GM21825 (cell line): ENCODE measurements around the gene GNE.
"Not testable (repeated sequence)": the region's sequence is repeated elsewhere in the genome, so short reads cannot be mapped to it uniquely, and the experiment has no call there.

Experiments
- ATAC-seq: cut with Tn5 transposase; IDR thresholded peaks from one replicate; pipeline ENCODE4 v1.9.1; 2021; ENCODE audit warnings: mild to moderate bottlenecking, moderate library complexity; ENCODE audit not compliant: unreplicated experiment

Gene GNE

GRCh38 chr9:36275060-36275459 lies 16.8 kb upstream of the GNE start:
- ATAC-seq = no peak

- ATAC-seq = not testable (repeated sequence)
Measured at GRCh38 chr9:36273354-36273753, 15.1 kb upstream of the GNE start.

- no peak for ATAC-seq
Measured at GRCh38 chr9:36268007-36268427, 9.8 kb upstream of the GNE start.

GRCh38 chr9:36264896-36265295 lies 6.6 kb upstream of the GNE start:
- no peak for ATAC-seq

- no peak for ATAC-seq
Measured at GRCh38 chr9:36263683-36264082, 5.4 kb upstream of the GNE start.

- no peak for ATAC-seq
Measured at GRCh38 chr9:36258996-36259533, 817 bp upstream of the GNE start.

- no peak for ATAC-seq
Measured at GRCh38 chr9:36251428-36251827, 6.8 kb downstream of the GNE start.

GRCh38 chr9:36250079-36250478 lies 8.2 kb downstream of the GNE start:
- no peak for ATAC-seq

GRCh38 chr9:36249189-36249588 lies 9.1 kb downstream of the GNE start:
- no peak for ATAC-seq

- not testable (repeated sequence) for ATAC-seq
Measured at GRCh38 chr9:36248061-36248460, 10.2 kb downstream of the GNE start.

GRCh38 chr9:36247356-36247755 lies 10.9 kb downstream of the GNE start:
- no peak for ATAC-seq

GRCh38 chr9:36245906-36246305 lies 12.3 kb downstream of the GNE start:
- no peak for ATAC-seq

- ATAC-seq = not testable (repeated sequence)
Measured at GRCh38 chr9:36239675-36240074, 18.6 kb downstream of the GNE start.

GRCh38 chr9:36239205-36239604 lies 19.0 kb downstream of the GNE start:
- not testable (repeated sequence) for ATAC-seq

- ATAC-seq = no peak
Measured at GRCh38 chr9:36237230-36237629, 21.0 kb downstream of the GNE start.

GRCh38 chr9:36222449-36222848 lies 35.8 kb downstream of the GNE start:
- ATAC-seq = no peak

GRCh38 chr9:36221667-36222066 lies 36.6 kb downstream of the GNE start:
- no peak for ATAC-seq

- no peak for ATAC-seq
Measured at GRCh38 chr9:36218411-36218901, 39.8 kb downstream of the GNE start.

GRCh38 chr9:36218011-36218410 lies 40.2 kb downstream of the GNE start:
- ATAC-seq = no peak

- no peak for ATAC-seq
Measured at GRCh38 chr9:36217256-36217968, 40.8 kb downstream of the GNE start.

GRCh38 chr9:36214571-36214970 lies 43.7 kb downstream of the GNE start:
- ATAC-seq = no peak

GRCh38 chr9:36213989-36214388 lies 44.3 kb downstream of the GNE start:
- no peak for ATAC-seq

GRCh38 chr9:36213387-36213786 lies 44.9 kb downstream of the GNE start:
- no peak for ATAC-seq
